Measurements from ENCODE around the gene RASGRP3.

RASGRP3 gene

GRCh38 chr2:33525666-33526065 is 49.2 kb downstream of the RASGRP3 start:
- DNase-seq: no peak

- no peak for DNase-seq
Observed at GRCh38 chr2:33526132-33526531, 49.7 kb downstream of the RASGRP3 start.

GRCh38 chr2:33526921-33527320 is 50.5 kb downstream of the RASGRP3 start:
- DNase-seq: no peak

- DNase-seq: no peak
Observed at GRCh38 chr2:33528441-33528950, 52.0 kb downstream of the RASGRP3 start.

GRCh38 chr2:33529771-33530481 is 53.5 kb downstream of the RASGRP3 start:
- DNase-seq: peak; percentile 98

- peak; percentile 36 for DNase-seq
Observed at GRCh38 chr2:33530690-33531548, 54.5 kb downstream of the RASGRP3 start.

- peak; percentile 43 for DNase-seq
Observed at GRCh38 chr2:33531549-33532059, 55.2 kb downstream of the RASGRP3 start.

GRCh38 chr2:33532146-33532545 is 55.7 kb downstream of the RASGRP3 start:
- no peak for DNase-seq

- DNase-seq: no peak
Observed at GRCh38 chr2:33532966-33533365, 56.5 kb downstream of the RASGRP3 start.

- DNase-seq: no peak
Observed at GRCh38 chr2:33535421-33535820, 59.0 kb downstream of the RASGRP3 start.

- DNase-seq: no peak
Observed at GRCh38 chr2:33541243-33541642, 64.8 kb downstream of the RASGRP3 start.

GRCh38 chr2:33550206-33550605 is 73.8 kb downstream of the RASGRP3 start:
- DNase-seq: no peak

- DNase-seq: peak; percentile 57
Observed at GRCh38 chr2:33552758-33553461, 76.5 kb downstream of the RASGRP3 start.

- no peak for DNase-seq
Observed at GRCh38 chr2:33555681-33556080, 79.2 kb downstream of the RASGRP3 start.

GRCh38 chr2:33559328-33559727 is 82.9 kb downstream of the RASGRP3 start:
- DNase-seq: no peak

- no peak for DNase-seq
Observed at GRCh38 chr2:33560017-33560416, 83.6 kb downstream of the RASGRP3 start.

- no peak for DNase-seq
Observed at GRCh38 chr2:33561872-33562271, 85.4 kb downstream of the RASGRP3 start.

GRCh38 chr2:33570681-33571080 is 94.2 kb downstream of the RASGRP3 start:
- DNase-seq: no peak

GRCh38 chr2:33573657-33574056 is 97.2 kb downstream of the RASGRP3 start:
- DNase-seq: no peak

GRCh38 chr2:33577084-33577483 is 100.6 kb downstream of the RASGRP3 start:
- no peak for DNase-seq

GRCh38 chr2:33577668-33578067 is 101.2 kb downstream of the RASGRP3 start:
- no peak for DNase-seq

GRCh38 chr2:33579227-33579626 is 102.8 kb downstream of the RASGRP3 start:
- peak; percentile 12 for DNase-seq

GRCh38 chr2:33581872-33582271 is 105.4 kb downstream of the RASGRP3 start:
- no peak for DNase-seq
